OCI-LY3 (cell line): ENCODE data around the gene SCART1.
"Not testable (repeated sequence)": the region's sequence is repeated elsewhere in the genome, so short reads cannot be mapped to it uniquely, and the experiment has no call there.

Source experiments
- H2AFZ ChIP-seq: fragments of 200-600, 300-600 bp; shearing (Covaris generic); 2 replicates; pipeline ENCODE4 v1.6.0; 2014; ENCODE audit warnings: antibody characterized with exemption, low read depth, low read length
- H3K27ac ChIP-seq: fragments of 200-600, 300-600 bp; sonication (generic); 2 replicates; pipeline ENCODE4 v1.5.1; 2014; ENCODE audit warnings: mild to moderate bottlenecking, low read length, moderate library complexity, mixed read lengths
- H3K27me3 ChIP-seq: fragments of 200-600, 300-600 bp; sonication (generic); 2 replicates; pipeline ENCODE4 v1.6.1; 2014; ENCODE audit warnings: low read depth, low read length, mixed read lengths
- H3K36me3 ChIP-seq: fragments of 200-600, 300-600 bp; sonication (generic); replicated peaks from 2 replicates; pipeline ENCODE3; 2014; ENCODE audit warnings: low read depth, low read length, mixed read lengths
- H3K4me1 ChIP-seq: fragments of 300-600, 200-600 bp; sonication (generic); 2 replicates; pipeline ENCODE4 v1.6.1; 2014; ENCODE audit warnings: low read length, mixed read lengths
- H3K4me2 ChIP-seq: fragments of 200-600, 300-600 bp; sonication (generic); 2 replicates; pipeline ENCODE4 v1.6.1; 2014; ENCODE audit warnings: low read length, mixed read lengths
- H3K4me3 ChIP-seq: fragments of 300-600, 200-600 bp; sonication (generic); 2 replicates; pipeline ENCODE4 v1.5.1; 2014; ENCODE audit warnings: antibody characterized with exemption, mild to moderate bottlenecking, low read length, moderate library complexity
- H3K79me2 ChIP-seq: fragments of 300-600, 200-600 bp; shearing (Covaris generic); 2 replicates; pipeline ENCODE4 v1.6.1; 2014; ENCODE audit warnings: mild to moderate bottlenecking, low read length, mixed read lengths
- H3K9ac ChIP-seq: fragments of 300-600, 200-600 bp; shearing (Covaris generic); 2 replicates; pipeline ENCODE4 v1.6.0; 2014; ENCODE audit warnings: mild to moderate bottlenecking, low read length, moderate library complexity
- H3K9me3 ChIP-seq: fragments of 200-600, 300-600 bp; shearing (Covaris generic); 2 replicates; pipeline ENCODE4 v1.6.1; 2014; ENCODE audit warnings: low read length, mixed read lengths; ENCODE audit not compliant: insufficient read depth
- H4K20me1 ChIP-seq: fragments of 200-600, 300-600 bp; sonication (generic); 2 replicates; pipeline ENCODE4 v1.6.1; 2016; ENCODE audit warnings: low read length, mixed read lengths; ENCODE audit not compliant: insufficient read depth
- EZH2phosphoT487 ChIP-seq: fragments of 200-600 bp; shearing (Covaris generic); IDR thresholded peaks from 2 replicates; pipeline ENCODE4 v1.6.1; 2018; ENCODE audit warnings: antibody characterized with exemption, mixed run types, low read depth
- TF ChIP-seq, protein P1 (sequence below): fragments of 200-600, 300-600 bp; sonication (generic); IDR thresholded peaks from 2 replicates; pipeline ENCODE4 v1.5.1; 2014; ENCODE audit warnings: antibody characterized with exemption, low read length, low read depth

The SCART1 gene

DNA sequence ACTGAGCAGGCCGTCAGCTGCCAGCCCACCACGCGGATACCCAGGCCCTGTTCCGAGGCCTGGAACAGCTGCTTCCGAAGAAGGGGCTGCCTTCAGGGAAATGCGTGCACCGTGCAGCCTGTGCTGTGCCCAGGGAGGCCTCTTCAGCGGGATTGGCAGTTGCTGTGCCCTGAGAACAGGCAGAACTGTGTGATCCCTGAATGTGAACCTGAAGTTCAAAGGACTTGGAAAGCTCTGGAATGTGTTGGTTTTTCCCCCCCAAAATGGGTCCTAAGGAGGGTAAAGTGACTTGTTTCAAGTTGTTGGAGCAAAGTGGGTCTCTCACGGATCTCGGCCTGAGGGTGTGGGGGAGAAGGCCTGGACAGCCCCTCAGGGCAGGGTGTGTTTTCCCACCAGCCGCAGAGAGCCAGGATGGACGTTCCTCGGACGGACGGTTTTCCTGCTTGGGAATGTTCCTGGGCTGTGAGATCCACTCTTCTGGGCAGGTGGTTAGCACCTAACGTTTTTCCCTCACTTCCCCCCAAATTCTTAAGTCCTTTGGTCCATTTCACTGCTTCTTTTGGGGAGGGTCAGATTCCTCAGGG is 31.4 kb upstream of the SCART1 start:
- H3K9ac ChIP-seq = no peak overlapping the region
- H3K36me3 ChIP-seq = peaks cover 5% of the 10 kb centered on the region
- H3K27ac ChIP-seq = no peak overlapping the region
- H4K20me1 ChIP-seq = no peaks in the 10 kb centered on the region
- H2AFZ ChIP-seq = no peak overlapping the region
- H3K4me2 ChIP-seq = no peak overlapping the region
- H3K4me1 ChIP-seq = no peaks in the 10 kb centered on the region
- no peak overlapping the region for H3K4me3 ChIP-seq
- no peaks in the 10 kb centered on the region for H3K27me3 ChIP-seq
- H3K9me3 ChIP-seq = no peaks in the 10 kb centered on the region
- H3K79me2 ChIP-seq = no peaks in the 10 kb centered on the region
- TF ChIP-seq, protein P1, sequence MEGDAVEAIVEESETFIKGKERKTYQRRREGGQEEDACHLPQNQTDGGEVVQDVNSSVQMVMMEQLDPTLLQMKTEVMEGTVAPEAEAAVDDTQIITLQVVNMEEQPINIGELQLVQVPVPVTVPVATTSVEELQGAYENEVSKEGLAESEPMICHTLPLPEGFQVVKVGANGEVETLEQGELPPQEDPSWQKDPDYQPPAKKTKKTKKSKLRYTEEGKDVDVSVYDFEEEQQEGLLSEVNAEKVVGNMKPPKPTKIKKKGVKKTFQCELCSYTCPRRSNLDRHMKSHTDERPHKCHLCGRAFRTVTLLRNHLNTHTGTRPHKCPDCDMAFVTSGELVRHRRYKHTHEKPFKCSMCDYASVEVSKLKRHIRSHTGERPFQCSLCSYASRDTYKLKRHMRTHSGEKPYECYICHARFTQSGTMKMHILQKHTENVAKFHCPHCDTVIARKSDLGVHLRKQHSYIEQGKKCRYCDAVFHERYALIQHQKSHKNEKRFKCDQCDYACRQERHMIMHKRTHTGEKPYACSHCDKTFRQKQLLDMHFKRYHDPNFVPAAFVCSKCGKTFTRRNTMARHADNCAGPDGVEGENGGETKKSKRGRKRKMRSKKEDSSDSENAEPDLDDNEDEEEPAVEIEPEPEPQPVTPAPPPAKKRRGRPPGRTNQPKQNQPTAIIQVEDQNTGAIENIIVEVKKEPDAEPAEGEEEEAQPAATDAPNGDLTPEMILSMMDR = no peak
- no peak for TF ChIP-seq EZH2phosphoT487

DNA sequence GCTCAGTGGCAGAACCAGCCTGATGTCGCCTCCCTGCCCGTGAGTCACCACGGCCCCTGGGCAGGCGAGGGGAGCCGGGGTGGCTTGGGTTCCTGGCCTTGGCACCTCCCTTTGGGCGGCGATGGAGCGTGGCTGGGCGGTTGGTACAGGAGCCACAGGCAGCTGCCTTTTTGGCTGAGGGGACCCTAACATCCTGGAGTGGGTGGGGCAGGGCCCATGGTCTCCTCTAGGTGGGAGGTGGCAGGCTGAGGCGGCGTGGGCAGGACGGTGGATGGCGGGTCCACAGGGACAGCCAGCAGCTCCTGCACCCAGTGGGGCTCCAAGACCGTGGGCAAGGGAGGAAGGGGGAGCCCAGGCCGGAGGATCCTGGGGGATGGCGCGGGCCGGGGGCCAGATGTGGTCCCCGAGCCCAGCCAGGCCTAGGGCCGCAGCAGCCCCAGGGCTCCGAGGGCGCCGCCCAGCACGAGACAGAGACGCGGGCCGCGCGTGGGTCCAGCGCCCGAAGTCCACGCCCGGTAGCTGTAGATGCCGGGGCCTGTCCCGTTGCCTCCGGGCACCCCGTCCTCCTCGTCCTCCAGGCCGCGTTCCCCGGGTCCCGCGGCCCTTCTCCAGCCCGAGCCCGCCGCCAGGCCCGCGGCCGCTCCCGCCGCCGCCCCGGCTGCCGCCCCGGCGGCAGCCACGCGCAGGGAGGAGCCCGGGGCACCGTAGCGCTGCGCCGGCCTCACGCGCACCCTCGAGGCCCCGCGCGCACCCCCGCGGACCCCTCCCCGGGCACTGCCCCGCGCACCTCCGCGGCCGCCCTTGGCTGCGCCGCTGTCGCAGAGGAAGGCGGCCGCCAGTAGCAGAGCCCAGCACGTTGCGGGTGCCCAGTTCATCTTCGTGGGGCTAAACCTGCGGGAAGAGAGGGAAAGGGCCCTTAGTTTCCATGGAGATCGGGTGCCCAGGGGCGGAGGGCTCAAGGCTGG is 30.7 kb upstream of the SCART1 start:
- H3K9me3 ChIP-seq = no peaks in the 10 kb centered on the region
- peaks cover 5% of the 10 kb centered on the region for H3K36me3 ChIP-seq
- no peaks in the 10 kb centered on the region for H3K27me3 ChIP-seq
- H3K27ac ChIP-seq = no peak overlapping the region
- H3K4me1 ChIP-seq = no peaks in the 10 kb centered on the region
- no peak for TF ChIP-seq EZH2phosphoT487
- TF ChIP-seq, protein P1 = no peak
- H4K20me1 ChIP-seq = no peaks in the 10 kb centered on the region
- no peak overlapping the region for H3K4me2 ChIP-seq
- no peak overlapping the region for H3K4me3 ChIP-seq
- H3K9ac ChIP-seq = no peak overlapping the region
- no peaks in the 10 kb centered on the region for H3K79me2 ChIP-seq
- H2AFZ ChIP-seq = no peak overlapping the region

DNA sequence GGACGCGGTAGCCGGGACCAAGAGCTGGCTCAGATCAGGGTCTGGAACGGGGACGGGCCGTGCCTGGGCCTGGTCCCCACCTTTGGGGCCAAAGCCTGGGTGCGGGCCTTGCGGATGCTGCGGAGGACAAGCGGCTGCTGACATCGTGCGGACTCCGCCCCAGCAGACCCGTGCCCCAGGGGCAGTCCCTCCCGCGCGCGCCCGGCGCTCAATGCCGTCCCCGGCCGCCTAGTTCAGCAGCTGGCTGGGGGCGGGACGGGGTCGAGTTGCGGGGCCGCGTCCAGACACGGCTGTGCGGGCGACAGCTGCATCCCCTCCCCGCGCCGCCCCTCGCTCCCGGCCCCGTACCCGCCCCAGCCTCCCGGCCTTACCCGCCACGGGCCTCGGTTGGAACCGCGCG is 29.6 kb upstream of the SCART1 start:
- not testable (repeated sequence) for H3K36me3 ChIP-seq, H3K79me2 ChIP-seq, H2AFZ ChIP-seq, H4K20me1 ChIP-seq, H3K27me3 ChIP-seq, H3K4me1 ChIP-seq, H3K4me3 ChIP-seq, H3K4me2 ChIP-seq, H3K9ac ChIP-seq, H3K27ac ChIP-seq, H3K9me3 ChIP-seq

DNA sequence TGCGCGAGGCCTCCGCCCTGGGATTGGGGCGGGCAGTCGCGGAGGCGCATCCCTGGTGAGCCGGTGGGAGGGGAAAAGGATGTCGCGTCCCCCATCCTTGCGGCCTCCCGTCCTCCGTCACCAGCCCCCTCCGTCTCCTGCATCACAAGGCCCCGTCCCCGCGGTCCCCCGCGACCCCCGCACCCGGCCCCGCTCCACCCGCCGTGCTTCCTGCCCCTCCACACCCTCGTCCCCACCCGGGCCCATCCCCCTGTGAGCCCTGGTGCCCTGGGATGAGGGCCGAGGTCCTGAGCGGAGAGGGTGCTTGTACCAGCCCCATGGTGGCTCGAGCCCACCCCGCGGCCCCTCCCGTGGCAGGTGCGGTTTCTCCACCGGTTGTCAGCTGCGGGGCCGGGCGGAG is 29.1 kb upstream of the SCART1 start, which contains the start of gene SPRN:
TSS of gene SPRN (minus strand) at position 25 of the 400 bp plus-strand sequence. CDS start 944 bp downstream, outside the sequence.
- H4K20me1 ChIP-seq, H3K4me3 ChIP-seq, H2AFZ ChIP-seq, H3K4me2 ChIP-seq, H3K36me3 ChIP-seq, H3K4me1 ChIP-seq, H3K79me2 ChIP-seq, H3K27me3 ChIP-seq, H3K9me3 ChIP-seq, H3K9ac ChIP-seq, H3K27ac ChIP-seq: not testable (repeated sequence)

DNA sequence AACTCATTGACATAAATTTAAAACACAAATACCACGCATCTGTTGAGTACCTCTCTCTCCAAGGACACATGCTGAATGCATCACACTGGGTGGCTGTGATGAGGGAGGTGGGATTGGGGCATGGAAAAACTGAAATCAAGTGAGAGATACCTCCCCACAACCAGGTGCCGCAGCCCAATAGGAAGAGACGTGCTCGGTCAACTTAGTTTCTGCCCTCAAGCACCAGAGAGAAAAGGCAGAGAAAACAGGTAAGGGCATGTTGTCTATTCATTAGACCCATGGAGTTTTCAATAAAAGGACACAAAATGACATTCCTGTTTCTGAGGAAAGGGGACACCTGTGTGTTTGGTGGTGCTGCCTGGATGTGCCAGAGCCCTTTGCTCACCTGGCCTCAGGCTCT is 24.2 kb upstream of the SCART1 start:
- H3K9ac ChIP-seq, H3K27ac ChIP-seq, H3K4me1 ChIP-seq, H3K9me3 ChIP-seq, H3K79me2 ChIP-seq, H3K36me3 ChIP-seq, H4K20me1 ChIP-seq, H3K4me2 ChIP-seq, H3K4me3 ChIP-seq, H3K27me3 ChIP-seq, H2AFZ ChIP-seq: not testable (repeated sequence)

DNA sequence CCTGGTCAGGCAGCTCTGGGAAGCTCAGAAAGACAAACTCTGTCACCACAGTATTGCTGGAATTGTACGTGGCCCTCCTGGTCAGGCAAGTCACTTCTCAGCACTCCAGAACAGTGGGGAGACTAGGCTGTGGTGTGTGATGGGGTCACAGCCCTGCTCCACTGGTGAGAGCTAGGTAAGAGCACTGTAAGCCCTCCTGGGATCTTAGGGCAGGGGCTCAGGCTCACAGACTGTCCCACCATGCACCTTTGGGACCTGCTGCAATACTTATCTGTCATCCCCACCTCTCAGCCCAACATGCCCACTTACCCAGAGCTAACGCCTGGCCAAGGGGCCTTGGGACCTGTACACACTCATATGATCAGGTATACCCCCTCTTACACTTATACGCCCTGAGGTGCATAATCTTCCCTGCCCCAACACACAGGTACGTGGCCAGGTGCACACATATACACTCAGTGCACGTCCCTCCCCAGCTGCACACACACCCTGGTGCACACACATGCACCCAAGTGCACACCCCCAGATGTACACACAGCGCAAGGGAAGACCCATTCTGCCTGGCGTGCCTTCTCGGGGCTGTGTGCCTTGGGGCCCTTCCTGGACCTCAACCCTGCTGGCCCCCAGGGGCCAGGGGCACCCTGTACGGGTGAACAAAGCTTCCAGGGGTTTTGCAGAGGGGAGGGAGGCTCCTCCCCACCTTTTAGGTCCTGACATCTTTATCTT is 21.7 kb upstream of the SCART1 start:
- not testable (repeated sequence) for H3K27me3 ChIP-seq, H3K9ac ChIP-seq, H2AFZ ChIP-seq, H3K4me1 ChIP-seq, H3K79me2 ChIP-seq, H3K27ac ChIP-seq, H3K9me3 ChIP-seq, H3K36me3 ChIP-seq, H3K4me2 ChIP-seq, H4K20me1 ChIP-seq, H3K4me3 ChIP-seq

DNA sequence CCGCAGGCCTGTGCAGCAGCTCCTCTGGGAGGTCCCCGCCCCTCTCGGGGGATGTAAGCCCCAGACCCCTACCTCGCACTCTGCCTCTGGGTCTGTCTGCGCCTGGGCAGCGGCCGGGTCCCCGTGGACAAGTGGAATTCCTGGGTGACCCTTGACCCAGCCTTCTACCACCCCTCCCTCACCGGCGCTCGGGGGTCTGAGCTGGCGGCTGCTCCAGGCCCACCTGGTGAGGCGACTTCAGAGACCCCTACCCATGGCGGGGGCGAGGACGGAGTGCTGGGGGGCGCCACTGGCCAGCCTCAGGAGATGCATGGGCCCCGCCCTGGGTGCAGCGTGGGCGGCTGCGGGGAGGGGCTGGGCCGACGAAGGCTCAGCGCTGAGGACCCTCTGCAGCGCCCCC is 21.0 kb upstream of the SCART1 start:
- H2AFZ ChIP-seq, H3K9me3 ChIP-seq, H3K79me2 ChIP-seq, H3K4me3 ChIP-seq, H3K36me3 ChIP-seq, H3K27ac ChIP-seq, H3K4me1 ChIP-seq, H3K9ac ChIP-seq, H3K27me3 ChIP-seq, H4K20me1 ChIP-seq, H3K4me2 ChIP-seq: not testable (repeated sequence)
